Measurements from ENCODE around the gene SCN3B.

DNA sequence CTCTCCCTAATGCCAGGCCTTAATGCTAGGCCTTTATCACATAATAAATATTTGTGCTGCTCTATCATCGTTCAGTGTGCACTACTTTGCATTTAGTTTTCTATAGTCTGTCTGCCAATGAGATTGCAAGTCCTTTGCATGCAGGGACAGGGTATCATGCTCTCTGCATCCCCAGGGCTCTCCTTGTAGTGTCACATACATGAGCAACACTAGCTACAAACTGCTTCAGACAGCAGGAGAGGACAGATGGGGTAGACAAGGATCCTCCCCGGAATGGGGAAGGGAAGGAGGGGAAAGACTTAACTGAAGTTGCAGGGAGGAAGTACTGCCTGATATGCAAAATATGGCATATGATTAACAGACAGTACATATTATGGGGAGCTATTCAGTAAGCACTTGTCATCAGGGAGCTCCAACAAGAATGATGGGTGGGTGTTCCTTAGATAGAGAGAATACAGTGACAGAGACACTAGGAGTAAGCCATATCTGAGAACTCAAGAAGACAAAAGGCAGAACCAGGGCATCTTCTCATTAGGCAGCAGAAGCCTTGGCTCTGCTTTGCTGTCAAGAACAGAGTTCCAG lies 44.2 kb upstream of the SCN3B start:
- TF ChIP-seq, protein P1, sequence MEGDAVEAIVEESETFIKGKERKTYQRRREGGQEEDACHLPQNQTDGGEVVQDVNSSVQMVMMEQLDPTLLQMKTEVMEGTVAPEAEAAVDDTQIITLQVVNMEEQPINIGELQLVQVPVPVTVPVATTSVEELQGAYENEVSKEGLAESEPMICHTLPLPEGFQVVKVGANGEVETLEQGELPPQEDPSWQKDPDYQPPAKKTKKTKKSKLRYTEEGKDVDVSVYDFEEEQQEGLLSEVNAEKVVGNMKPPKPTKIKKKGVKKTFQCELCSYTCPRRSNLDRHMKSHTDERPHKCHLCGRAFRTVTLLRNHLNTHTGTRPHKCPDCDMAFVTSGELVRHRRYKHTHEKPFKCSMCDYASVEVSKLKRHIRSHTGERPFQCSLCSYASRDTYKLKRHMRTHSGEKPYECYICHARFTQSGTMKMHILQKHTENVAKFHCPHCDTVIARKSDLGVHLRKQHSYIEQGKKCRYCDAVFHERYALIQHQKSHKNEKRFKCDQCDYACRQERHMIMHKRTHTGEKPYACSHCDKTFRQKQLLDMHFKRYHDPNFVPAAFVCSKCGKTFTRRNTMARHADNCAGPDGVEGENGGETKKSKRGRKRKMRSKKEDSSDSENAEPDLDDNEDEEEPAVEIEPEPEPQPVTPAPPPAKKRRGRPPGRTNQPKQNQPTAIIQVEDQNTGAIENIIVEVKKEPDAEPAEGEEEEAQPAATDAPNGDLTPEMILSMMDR (IDR thresholded peaks at IDR 0.05), result no peak
- TF ChIP-seq POLR2A (IDR thresholded peaks at IDR 0.05) (no peak), POLR2AphosphoS5 (IDR thresholded peaks at IDR 0.05; ENCODE audit: insufficient read depth in 1 of 2, low read depth in 1 of 2) (no peak)

All from vagina (tissue), 2 donors.